Muscle of arm (tissue), 12 donors: ENCODE measurements around the gene FRMD4A. TPM values are rescaled to one million over a fixed set of nuclear protein-coding genes. Genes with fewer than 3 reads are reported as not detected.
"Not testable (repeated sequence)": the region's sequence is repeated elsewhere in the genome, so short reads cannot be mapped to it uniquely, and the experiment has no call there.

Source experiments
- DNase-seq: peaks from one replicate; pipeline ENCODE4 v3.0.0-alpha.2; 2013
- polyA plus RNA-seq, 12 donors: library from polyadenylated mRNA; unstranded; fragments of 120-200 nt; gene quantifications; one replicate each; pipeline ENCODE4 v1.2.1, GENCODE V29; 2013; ENCODE audit not compliant: insufficient read length in 12 of 12

FRMD4A gene
- polyA plus RNA-seq, 12 donors: 28.4 to 70.7 (median 37.0) TPM; not detected in 1

- DNase-seq: no peak
Measured at GRCh38 chr10:13722747-13723653, 607.7 kb downstream of the FRMD4A start.

- no peak for DNase-seq
Measured at GRCh38 chr10:13721486-13721885, 609.2 kb downstream of the FRMD4A start.

GRCh38 chr10:13720699-13721098, 610.0 kb downstream of the FRMD4A start:
- no peak for DNase-seq

GRCh38 chr10:13719425-13719824, 611.3 kb downstream of the FRMD4A start:
- no peak for DNase-seq

GRCh38 chr10:13718820-13719219, 611.9 kb downstream of the FRMD4A start:
- DNase-seq: no peak

GRCh38 chr10:13717936-13718772, 612.6 kb downstream of the FRMD4A start:
- DNase-seq: peak; percentile 83

GRCh38 chr10:13717571-13717935, 613.2 kb downstream of the FRMD4A start:
- DNase-seq: no peak

GRCh38 chr10:13716081-13717071, 614.3 kb downstream of the FRMD4A start:
- no peak for DNase-seq

GRCh38 chr10:13715596-13715995, 615.1 kb downstream of the FRMD4A start:
- not testable (repeated sequence) for DNase-seq

- DNase-seq: no peak
Measured at GRCh38 chr10:13715100-13715499, 615.6 kb downstream of the FRMD4A start.

GRCh38 chr10:13712837-13713581, 617.7 kb downstream of the FRMD4A start:
- DNase-seq: no peak

GRCh38 chr10:13712476-13712836, 618.3 kb downstream of the FRMD4A start:
- DNase-seq: no peak

- no peak for DNase-seq
Measured at GRCh38 chr10:13711291-13711690, 619.4 kb downstream of the FRMD4A start.

GRCh38 chr10:13709931-13710650, 620.6 kb downstream of the FRMD4A start:
- no peak for DNase-seq

GRCh38 chr10:13708256-13708990, 622.3 kb downstream of the FRMD4A start:
- DNase-seq: no peak

GRCh38 chr10:13707156-13707881, 623.4 kb downstream of the FRMD4A start:
- DNase-seq: peak; percentile 95

GRCh38 chr10:13706604-13707003, 624.1 kb downstream of the FRMD4A start:
- no peak for DNase-seq

GRCh38 chr10:13706175-13706574, 624.5 kb downstream of the FRMD4A start:
- no peak for DNase-seq
